GM12873 (cell line): ENCODE measurements around the gene CALB2.
A peak's percentile ranks its signal among the peaks of the same experiment; 100 is the strongest.

ENCODE experiments used
- TF ChIP-seq, protein P1 (sequence below): IDR thresholded peaks from 2 replicates; pipeline ENCODE4 v1.5.1; 2012; ENCODE audit warnings: low read depth, mild to moderate bottlenecking, moderate library complexity, low read length, control low read depth; ENCODE audit not compliant: insufficient read depth; ENCODE audit errors: missing control alignments

Gene CALB2

DNA sequence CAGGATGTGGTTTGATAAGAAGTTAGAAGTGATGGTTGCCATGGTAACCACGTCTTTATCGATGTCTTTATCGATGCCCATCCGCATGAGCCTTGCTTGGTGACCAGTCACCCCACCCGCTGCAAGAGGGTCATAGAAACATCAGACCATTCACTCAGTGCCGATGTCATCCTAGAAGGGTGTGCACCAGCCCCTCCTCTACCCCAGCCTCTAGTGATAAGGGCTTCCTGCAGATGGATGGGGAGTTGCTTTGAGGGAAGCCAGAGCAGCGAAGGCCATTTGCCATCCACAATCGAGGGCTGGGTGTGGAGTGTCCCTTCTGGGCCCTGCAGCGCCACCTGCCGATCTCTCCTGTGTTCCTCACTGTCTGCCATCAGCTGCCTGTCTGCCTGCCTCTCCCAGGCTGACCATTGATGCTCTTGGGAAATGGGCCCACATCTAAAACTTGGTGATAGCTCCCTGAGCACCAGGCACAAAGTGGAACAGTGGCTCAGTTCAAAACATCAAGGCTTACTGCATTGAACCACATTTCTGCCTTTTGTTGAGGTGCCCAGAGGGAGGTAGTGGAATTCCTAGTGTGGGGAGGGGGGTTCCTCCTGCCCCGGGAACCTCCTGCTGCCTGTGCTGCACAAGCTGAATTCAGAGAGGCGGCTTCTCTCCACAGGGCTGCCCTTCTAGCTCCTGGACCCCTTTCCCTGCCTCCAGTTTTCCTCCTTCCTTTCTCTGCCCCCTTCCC, 8.9 kb downstream of the CALB2 start:
- TF ChIP-seq, protein P1, sequence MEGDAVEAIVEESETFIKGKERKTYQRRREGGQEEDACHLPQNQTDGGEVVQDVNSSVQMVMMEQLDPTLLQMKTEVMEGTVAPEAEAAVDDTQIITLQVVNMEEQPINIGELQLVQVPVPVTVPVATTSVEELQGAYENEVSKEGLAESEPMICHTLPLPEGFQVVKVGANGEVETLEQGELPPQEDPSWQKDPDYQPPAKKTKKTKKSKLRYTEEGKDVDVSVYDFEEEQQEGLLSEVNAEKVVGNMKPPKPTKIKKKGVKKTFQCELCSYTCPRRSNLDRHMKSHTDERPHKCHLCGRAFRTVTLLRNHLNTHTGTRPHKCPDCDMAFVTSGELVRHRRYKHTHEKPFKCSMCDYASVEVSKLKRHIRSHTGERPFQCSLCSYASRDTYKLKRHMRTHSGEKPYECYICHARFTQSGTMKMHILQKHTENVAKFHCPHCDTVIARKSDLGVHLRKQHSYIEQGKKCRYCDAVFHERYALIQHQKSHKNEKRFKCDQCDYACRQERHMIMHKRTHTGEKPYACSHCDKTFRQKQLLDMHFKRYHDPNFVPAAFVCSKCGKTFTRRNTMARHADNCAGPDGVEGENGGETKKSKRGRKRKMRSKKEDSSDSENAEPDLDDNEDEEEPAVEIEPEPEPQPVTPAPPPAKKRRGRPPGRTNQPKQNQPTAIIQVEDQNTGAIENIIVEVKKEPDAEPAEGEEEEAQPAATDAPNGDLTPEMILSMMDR, result peak; percentile 84

DNA sequence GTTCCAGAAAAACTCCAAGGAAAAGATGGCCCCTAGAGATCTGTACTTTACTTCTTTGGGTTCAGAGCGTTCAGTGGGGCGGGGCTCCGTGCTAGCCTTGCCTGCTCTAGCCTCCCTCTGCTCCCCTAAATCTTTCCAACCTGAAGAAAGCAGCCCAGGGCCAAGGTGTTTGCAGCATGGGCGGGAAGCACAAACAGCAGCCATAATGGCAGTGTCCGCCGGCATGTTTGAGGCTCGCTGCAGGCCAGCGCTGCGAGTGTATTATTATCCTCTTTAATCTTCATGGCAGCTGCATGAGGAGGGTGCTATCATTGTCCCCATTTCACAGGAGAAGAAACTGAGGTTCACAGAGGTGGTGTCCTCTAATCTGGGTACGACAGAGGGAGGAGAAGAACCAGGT, 10.4 kb downstream of the CALB2 start:
- TF ChIP-seq, protein P1, result no peak

DNA sequence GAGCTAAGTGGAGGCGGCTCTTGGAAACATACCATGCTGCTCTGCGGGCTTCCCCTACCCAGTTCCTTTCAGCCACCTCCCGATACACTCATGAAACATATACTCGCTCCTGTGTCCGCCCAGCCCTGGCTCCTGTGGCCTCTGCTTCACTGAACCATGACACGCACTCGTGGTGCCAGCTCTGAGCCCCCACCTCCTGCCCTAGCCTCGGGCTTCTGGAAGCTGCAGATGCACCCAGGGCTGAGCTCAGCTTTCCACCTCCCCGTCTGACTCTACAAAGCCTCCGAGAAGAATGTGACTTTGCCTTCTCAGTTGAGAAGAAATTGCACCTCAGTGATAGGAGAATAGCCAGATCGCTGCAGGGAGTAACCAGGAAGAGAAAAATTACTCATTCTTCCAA, 11.0 kb downstream of the CALB2 start:
- TF ChIP-seq, protein P1, result no peak

DNA sequence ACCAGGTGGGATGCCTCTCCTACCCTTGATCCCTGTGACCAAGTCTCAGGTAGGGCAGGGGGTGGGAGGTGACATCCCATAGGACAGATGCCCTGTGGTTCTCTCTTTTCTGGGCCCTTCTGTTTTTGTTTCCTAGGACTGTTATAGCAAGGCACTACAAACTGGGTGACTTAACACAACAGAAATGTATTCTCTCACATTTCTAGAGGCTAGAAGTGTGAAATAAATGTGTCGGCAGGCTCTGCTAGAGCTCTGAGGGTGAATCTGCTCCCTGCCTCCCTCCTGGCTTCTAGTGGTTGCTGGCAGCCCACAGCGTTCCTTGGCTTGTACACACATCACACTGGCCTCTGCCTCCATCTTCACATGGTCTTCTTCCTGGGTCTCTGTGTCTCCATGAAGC, 12.7 kb downstream of the CALB2 start:
- TF ChIP-seq, protein P1, result no peak

DNA sequence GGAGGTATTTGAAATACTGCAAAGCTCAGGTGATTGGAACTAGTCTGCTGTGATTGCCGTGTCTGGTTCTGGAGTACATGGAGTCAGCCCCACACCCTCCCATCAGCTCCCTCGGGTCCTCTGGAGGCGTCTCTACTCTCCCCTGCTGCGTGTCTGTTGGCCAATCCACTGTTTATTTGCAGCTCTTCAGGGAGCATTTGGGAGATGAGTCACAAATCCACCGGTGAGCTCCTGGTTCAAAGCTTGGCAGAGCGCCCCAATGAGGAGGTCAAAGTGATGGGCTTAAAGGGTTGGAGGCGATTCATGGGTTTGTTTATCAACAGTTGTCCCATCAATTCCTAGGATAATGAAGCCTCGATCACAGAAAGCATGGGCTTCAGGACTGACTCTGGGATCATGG, 14.6 kb downstream of the CALB2 start:
- TF ChIP-seq, protein P1, result no peak

DNA sequence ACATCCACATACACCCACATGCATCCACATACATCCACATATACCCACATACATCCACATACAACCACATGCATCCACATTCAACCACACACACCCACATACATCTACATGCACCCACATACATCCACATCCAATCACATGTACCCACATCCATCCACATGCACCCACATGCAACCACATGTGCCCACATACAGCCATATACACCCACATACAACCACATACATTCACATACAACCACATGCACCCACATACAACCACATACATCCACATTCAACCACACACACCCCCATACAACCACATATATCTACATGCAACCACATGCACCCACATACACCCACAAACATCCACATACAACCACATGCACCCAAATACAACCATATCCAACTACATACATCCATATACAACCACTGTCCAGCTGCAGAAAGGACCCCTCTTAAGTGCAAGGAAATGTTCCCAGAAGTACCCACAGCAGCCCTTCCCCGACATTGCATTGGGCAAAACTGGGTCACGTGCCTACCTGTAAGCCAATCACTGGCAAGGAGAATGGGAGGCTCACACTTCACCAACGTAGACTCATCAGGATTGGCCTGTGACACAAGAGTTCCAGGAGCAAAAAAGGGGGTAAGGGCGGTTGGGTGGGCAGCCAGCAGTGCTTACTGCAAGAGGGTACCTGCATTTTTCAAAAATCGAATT, 18.1 kb downstream of the CALB2 start:
- TF ChIP-seq, protein P1, result no peak

DNA sequence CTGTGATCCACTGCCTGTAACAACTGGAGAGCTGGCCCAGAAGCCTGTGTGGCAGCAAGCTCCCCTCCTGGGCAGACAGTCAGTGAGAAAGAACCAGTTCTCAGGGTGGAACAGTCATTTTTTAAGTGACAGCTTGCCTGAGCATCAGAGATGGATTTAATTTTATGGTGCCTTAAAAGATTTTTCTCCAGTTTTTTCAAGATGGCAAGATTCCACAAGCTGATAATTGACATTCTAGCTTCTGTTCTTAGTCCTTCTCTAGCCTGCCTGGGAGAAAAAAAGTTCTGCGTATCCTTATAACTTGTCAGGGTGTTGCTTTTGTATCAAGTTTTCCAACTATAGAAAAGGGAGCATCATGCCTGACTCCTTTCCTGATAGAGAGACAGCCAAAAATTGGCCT, 21.2 kb downstream of the CALB2 start:
- TF ChIP-seq, protein P1, result no peak
